ENCODE data around the gene AFF3.

AFF3 gene

DNA sequence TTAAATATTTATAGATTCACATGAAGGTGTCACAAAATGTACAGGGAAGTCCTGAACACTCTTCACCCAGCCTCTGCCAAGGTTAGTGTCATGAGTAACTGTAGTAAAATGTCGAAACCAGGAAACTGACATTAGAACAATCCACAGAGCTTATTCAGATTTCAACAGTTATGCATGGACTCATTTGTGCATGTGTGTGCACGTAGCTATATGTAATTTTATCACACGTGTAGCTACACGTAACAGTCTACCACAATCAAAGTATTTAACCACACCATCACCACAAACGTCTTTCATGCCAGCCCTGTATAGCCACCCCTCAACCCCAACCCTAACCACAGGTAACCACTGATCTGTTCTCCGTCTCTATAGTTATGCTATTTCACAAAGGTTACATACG is 440.9 kb downstream of the AFF3 start:
- no peak for DNase-seq (ENCODE audit: low read depth, low spot score)

DNA sequence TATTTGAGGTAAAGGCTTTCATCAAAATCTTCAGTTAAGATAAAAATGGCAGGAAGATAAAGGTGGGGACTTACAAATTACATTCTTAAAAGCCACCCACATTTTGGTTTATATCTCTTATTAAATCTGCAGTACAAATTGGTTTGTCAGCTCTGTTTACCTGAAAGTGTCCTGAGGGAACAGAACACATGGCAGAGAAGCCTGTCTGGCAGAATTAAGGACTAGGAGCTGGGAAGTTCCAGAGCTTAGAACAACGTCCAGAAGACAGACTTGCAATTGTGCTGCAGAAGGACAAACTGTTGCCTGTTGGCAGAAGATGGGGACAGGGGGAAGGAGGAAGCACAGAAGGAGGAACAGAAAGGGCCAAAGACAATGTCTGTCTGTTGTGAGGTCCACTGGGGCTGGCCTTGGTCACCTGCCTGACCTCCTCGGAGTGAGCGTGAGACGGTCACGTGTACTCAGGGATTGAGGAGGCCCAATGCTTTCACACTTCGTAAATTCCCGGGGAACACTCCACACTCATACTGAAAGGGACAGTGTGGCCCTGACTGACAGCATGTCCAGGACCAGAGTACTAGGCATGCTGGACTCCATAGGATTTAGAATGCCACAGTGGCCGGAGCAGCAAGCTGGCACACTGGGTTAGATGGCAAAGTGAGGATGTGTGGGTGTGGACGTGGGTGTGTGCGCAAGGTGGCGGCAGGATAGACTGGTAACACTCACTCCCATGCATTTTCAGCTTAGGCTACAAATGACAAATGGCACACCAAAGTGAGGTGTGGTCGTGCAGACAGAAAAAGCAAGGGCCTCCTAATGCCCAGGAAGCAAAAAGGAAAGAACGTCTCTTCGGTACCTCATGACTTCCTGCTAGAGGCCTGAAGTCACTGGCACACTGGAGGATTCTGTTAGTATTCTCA is 441.6 kb downstream of the AFF3 start:
- no peak for DNase-seq (ENCODE audit: low read depth, low spot score)

DNA sequence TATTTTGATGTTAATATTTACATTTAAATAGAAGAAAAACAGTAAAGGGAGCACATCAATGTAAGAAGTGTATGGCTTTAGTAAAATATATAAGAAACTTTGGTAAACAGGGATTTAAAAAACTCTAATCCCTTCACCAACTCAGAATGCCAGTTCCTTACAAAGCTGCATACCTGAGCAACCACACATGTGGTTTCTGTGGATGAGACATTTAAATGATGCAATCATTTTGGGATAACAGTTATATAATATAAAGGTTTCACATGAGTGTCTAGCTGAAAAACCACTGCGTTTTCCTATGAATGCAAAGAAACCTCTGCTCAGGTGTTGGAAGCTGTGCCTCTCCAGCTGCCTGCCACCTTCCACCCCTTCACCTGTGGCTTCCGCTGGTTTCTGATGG is 443.5 kb downstream of the AFF3 start:
- no peak for DNase-seq (ENCODE audit: low read depth, low spot score)

DNA sequence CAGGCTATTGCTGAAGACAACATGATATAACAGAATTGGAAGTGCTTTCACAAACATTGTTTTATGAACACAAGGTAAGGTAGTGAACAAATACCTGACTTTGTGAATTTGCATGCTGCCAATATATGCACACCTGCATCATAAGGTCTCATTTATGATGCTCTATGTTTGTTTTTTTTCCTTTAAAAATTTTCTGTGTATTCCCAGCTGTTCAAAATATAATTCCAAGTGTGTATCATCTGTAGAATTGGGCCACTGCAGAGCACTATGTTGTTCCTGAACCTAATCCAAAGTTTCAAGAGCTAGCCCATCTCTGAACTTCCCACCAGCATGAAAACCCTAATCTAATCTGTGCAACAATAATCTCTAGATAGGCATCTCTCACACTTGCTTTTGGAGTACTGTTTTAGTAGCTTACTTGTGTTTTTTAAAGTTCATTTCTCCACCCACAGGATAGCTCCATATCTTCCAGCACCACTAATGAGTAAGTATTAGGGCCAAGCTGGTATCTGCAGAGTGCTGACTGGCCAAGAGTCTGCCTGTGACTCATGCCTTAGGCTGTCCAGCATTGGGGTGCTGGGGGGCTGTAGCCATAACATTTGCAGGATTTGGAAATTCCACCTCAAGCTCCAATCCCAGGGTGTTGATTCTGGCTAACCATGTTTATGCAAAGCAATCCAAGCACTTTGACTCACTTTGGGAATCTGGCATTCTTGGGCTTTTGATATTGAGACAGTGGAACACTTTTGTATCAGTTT is 444.4 kb downstream of the AFF3 start:
- no peak for DNase-seq (ENCODE audit: low read depth, low spot score)

DNA sequence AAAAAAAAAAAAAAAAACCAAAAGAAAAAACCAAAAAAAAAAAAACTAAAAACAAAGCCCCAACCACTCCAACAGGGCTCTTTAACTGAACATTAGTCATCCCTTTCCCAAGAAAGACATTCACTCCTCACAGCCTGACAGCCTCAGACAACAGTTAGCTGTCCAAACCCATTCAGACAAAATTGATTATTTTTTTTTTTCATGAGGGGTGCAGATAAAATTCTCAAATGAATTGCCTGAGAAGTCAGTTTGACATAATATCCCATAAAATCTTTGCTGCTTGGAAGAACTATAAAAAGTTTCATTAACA is 446.5 kb downstream of the AFF3 start:
- no peak for DNase-seq (ENCODE audit: low read depth, low spot score)

DNA sequence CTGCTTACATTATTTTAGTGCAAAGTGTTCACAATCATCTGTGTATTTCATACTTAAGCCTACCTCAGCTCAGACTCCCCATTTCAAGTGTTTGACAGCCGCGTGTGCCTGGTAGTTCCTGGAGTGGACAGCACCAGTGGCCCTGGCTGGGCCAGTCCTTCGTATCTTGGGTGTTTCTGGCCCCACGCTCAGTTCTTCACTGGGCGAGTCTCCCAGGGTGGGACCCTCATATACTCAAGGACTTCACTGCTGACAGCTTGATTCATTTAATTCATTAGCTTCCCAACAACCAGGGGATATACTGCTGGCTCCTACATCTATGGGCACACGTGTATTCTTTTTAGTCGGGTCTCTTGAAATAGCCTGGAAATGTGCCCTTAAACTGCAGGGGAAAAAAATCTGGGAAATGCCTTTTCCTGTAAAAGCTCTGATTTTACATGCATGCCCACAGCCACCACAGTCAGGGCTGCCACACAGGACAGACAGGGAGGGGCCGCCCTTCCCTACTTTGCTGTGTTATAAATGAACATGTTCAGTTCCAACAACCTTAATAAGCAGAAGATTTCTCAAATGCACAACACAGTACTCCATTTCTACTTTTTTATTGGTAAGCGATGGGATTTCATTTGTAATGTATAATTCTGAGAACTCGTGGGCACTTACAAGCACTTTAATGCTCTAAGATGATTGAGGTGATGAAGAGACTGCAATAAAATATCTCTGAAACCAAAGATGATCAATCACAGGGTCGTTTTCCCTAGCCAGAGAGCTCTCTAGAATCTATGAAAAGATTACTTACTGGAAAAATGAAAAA is 447.1 kb downstream of the AFF3 start:
- no peak for DNase-seq (ENCODE audit: low read depth, low spot score)

DNA sequence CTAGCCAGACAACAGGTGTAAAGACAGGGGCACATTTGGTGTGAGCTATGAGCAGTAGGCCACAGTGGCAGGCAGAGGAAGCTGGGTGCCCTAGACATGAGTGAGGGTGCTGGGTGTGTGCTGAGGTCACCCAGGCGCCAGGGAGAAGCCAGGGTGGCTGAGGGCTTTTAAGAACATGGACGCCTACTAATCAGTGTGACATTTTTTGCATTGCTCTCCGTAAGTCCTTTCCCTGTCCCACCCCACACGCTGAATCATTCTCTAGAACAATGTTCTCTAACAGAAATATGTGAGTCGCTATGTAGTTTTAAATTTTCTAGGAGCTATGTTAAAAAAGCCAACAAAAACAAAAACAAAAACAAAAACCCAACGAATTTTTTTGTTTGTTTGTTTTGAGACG is 448.1 kb downstream of the AFF3 start:
- DNase-seq (ENCODE audit: low read depth, low spot score): no peak

DNA sequence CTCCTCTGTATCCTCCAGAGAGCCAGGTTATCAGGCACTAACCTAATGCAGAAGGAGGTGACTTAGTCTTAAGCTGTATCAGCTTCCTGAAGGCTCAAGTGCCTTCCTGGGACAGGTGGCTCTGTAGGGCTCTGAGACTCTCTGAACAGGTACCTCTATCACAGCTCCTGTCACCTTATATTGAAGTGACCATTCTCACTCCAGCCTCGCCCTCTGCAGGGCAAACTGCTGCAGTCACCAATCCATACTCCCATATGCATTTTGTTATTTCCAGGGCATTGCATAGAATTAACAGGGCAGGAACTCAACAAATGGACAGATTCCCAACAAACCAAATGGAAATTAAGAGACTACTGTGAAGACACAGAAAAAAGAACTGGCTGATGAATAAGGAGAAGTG is 449.6 kb downstream of the AFF3 start:
- no peak for DNase-seq (ENCODE audit: low read depth, low spot score)

DNA sequence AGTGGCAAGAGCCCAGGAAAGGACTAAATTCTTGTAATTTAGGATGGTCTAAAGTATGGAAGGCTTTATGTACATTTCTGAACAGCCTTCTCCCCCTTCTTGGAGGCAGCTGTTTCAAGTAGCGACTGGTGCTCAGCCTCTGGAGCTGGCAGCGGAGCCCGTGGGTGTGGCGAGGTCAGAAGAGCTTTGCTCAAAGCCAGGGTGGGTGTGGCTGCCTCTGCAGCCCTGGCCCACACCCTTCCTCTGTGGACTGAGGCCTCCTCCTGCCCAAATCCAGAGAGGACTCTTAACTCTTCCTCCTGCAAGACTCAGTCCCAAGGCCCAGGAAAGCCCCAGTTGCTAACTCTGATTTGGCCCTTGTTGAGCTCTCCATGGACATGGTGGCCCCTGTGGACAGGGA is 450.5 kb downstream of the AFF3 start:
- DNase-seq (ENCODE audit: low read depth, low spot score): no peak

DNA sequence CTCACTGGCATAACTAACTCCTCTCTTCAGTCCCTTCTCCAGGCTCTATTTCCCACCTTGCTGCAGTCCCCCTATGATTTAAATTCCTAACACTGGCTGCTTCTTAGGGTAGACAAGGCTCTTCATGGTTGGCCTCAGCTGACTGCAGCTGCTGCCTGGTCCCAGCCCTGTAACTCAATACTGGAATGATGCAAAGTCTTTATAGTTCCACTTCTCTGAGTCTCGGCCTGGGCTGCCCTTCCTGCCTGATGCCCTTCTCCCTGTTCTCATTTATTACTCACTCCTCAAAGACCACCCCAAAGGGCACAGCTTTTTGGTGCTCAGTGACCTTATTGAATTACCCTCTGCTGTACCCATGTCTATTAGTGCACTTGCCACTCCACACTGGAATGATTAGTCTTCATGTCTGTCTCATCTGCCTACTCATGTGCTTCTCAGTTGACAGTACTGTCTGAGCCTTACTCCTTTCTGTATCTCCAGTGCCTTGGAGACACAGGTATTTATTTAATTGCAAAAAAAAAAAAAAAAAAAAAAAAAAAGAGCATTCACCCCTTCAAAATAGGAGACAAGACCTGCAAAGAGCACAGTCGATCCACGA is 453.1 kb downstream of the AFF3 start:
- no peak for DNase-seq (ENCODE audit: low read depth, low spot score)

DNA sequence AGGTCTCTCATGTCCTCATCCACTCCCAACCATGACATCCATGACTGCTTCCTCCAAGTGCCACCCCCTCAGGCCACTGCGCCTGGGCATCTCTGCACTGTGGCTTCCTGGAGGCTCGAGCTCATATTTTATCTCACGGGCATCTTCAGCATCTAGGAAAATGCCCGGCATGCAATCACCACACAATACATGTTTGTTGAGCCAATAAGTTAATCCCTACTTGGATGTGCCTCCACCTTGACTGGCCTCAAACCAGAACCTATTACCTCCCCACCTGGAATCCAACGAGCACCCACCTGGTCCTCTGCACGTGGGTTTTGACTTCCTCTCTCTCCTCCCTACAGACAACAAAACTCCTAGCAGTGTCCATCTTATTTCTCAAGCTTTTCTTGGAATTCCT is 453.7 kb downstream of the AFF3 start:
- no peak for DNase-seq (ENCODE audit: low read depth, low spot score)

DNA sequence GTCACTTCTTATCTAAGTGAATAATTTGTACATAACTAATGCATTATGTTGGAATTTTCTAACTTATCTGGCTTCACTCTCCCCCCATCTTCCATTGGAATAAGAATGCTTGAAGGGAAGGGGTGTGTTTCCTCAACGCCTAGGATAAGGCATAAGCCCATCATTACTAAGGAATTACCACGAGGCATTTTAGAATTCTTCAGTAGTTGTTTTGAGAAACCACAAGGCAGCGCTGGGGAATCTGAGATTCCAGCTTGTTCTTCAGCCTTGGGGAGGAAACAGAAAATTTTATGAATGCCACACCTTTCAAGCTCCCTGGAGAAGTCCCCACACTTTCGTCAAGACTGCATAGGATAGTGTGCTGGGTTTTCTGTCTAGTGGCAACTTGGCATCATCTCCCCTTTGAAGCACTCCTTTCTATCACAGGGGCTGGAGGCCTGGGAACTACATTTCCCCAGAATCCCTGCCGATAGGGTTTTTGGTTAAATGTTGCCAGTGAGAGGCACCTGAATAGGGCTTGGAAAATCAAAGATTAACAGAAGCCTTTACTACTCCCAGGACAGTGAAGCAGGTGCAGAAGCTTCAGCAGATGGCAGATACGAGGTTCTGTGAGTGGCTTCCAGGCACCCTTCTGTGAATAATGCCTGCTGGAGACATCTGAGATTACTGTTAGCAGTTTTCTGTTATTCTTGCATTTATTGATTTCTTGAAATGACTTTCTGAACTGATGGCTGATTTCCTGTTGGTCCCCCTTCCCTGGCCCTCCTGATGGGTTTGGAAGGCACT is 459.9 kb downstream of the AFF3 start:
- no peak for DNase-seq (ENCODE audit: low read depth, low spot score)

DNA sequence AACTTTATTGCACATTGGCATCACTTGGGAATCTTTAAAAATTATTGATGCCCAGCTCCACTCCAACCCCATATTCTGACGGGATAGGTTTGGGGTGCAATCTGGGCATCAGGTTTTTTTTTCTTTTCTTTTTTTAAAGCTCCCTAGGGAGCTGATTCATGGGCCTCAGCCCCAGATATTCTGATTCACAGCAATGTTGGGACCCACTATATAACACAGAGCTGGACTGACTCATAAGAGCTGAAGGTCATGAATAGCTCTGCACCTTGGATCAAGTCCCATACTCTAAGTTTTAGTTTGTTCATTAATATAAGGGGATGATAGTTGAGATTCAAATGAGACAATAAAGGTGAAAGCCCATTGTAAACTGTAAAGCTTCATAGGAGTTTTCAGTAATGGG is 461.4 kb downstream of the AFF3 start:
- no peak for DNase-seq (ENCODE audit: low read depth, low spot score)

DNA sequence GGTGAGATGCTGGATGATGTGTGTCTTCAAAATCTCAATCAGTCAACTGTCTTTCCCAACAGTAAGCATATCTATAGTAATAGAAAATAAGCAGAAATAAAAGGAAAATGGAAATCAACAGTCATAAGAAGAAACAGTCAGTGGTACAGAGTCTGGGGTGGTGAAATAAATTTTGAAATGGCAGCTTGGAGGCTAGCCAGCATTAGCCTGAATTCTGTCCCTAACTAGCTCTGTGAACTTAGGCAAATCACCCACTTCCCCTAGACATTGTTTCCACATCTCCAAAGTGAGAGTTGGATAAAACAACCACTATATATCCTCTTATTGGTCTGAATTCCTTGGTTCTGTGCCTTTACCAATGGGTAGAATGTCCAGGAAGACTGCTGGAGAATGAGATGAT is 462.9 kb downstream of the AFF3 start:
- DNase-seq (ENCODE audit: low read depth, low spot score): no peak

DNA sequence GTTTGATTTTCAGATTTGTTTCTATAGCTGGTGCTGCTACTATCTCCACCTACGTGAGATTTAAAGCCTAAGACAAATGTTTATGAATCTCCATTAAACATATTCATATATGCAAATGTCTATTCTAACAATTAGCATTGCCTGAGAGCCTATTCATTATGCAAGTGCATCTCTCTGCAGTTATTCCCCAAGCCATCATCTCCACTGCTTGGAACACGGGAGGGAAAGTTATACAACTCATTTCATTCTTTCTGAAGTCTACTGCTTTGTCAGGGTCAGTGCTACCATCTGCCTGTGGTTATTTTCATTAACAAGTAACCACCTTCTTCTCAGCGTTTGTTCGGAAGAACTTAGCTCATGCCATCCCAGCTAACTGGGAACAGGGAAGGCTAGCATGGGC is 463.8 kb downstream of the AFF3 start:
- DNase-seq (ENCODE audit: low read depth, low spot score): no peak

DNA sequence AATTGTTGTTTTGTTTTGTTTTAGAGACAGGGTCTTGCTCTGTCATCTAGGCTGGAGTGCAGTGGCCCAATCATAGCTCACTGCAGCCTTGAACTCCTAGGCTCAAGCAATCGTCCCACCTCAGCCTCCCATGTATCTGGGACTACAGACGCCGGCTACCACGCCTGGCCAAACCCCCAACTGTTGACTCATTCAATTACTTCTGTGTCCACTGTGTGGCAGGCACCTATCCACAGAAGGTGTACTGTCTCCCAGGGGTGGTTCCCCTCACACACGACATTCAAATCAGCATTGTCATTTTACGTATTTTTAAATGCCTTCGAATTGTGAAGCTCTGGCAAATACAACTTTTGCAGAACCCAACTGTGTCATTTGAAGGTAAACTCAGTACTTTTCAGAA is 464.6 kb downstream of the AFF3 start:
- no peak for DNase-seq (ENCODE audit: low read depth, low spot score)

DNA sequence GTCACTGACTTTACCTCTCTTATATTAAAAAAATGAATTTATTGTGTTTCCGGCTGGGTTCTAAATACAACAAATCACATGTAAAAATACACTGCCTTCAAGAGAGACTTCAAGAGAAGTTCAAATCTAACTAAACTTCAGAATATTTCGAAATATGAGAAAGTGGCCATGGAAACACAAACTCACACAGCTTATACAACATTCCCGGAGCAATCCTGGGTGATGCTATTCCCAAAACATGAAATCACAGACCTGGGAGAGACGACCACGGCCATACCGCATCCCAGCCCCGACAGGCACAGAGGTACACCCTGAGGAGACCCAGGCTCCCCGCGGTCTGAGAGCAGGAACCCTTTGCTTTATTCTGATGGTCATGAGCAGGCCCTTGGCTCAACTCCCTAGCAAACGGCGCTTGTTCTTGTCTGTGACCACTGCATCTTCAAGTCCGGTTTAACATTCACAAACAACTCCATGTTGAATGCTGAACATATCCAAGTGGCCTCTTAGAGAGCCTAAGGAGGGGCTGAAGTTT is 467.2 kb downstream of the AFF3 start:
- DNase-seq (ENCODE audit: low read depth, low spot score): no peak

DNA sequence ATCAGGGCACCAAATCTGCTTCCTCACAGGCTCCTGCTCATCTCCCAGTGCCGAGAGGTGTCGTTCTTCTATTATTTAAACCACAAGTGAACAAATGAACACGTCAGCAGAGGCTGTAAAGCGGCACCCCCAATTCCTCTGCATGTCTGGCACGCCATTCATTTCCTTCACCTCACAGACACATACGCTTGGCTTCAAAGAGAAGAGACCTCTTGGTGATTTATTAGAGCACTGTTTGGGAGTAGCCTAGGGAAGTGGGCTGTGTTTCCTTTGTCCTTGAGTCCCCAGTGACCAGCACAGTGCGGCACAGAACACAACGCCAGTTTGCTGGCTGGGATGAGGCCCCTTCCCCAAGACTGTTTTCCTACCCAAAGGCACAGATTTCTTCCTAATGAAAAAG is 468.3 kb downstream of the AFF3 start:
- no peak for DNase-seq (ENCODE audit: low read depth, low spot score)

DNA sequence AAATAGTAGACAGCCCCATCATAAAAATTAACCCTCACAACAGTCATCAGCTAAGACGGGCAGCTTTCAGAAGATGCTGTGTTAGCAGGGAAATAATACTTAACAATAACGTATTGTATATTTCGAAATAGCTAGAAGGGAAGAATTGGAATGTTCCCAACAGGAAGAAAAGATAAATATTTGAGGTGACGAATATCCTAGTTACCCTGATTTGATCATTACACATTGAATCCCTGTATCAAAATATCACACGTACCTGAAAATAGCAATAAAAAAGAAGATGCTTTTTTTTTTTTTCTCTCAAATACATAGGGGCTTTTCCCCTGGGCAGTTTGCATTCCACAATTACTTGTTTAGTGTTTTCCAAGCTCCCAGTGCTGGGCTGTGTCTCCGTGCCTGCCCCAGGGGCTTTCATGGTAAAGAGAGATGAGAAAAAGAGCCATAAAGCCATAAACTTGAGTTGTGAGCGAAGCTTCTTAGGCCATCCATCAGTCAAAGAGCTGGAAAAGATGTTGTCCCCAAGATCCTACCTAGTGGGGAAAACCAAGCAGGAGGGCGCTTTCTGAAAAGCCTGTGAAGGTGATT is 469.5 kb downstream of the AFF3 start:
- DNase-seq (ENCODE audit: low read depth, low spot score): peak; percentile 80
